WTC11 (cell line): ENCODE measurements around the gene ARHGAP44.

ENCODE experiments used
- ESRRA ChIP-seq: sonication (generic); formaldehyde crosslinking; IDR thresholded peaks from 2 replicates; pipeline ENCODE4 v1.8.1; 2022; ENCODE audit warnings: mild to moderate bottlenecking, missing genetic modification reagents, borderline replicate concordance
- MYBL2 ChIP-seq: sonication (generic); formaldehyde crosslinking; IDR thresholded peaks from 2 replicates; pipeline ENCODE4 v1.8.1; 2023; ENCODE audit warnings: mild to moderate bottlenecking, moderate library complexity, missing genetic modification reagents
- RELA ChIP-seq: sonication (generic); formaldehyde crosslinking; IDR thresholded peaks from 2 replicates; pipeline ENCODE4 v1.8.1; 2022; ENCODE audit warnings: missing genetic modification reagents, mild to moderate bottlenecking, borderline replicate concordance
- SOX15 ChIP-seq: fragments of 250-450 bp; sonication (Bioruptor Pico); IDR thresholded peaks from 2 replicates; pipeline ENCODE4 v1.9.0; 2021; ENCODE audit warnings: mild to moderate bottlenecking
- ZNF416 ChIP-seq: fragments of 250-450 bp; sonication (Bioruptor Pico); IDR thresholded peaks from 2 replicates; pipeline ENCODE4 v1.9.0; 2021; ENCODE audit warnings: mild to moderate bottlenecking, inconsistent platforms
- TF ChIP-seq, protein P1 (sequence below): fragments of 200-600 bp; IDR thresholded peaks from 2 replicates; pipeline ENCODE4 v1.8.0; 2022; ENCODE audit warnings: antibody characterized with exemption
- TF ChIP-seq, protein P2 (sequence below): sonication (generic); formaldehyde crosslinking; IDR thresholded peaks from 2 replicates; pipeline ENCODE4 v1.8.1; 2022; ENCODE audit warnings: low read depth, missing genetic modification reagents, borderline replicate concordance
- TF ChIP-seq, protein P3 (sequence below): sonication (generic); formaldehyde crosslinking; IDR thresholded peaks from 2 replicates; pipeline ENCODE4 v1.8.1; 2023; ENCODE audit warnings: mild to moderate bottlenecking, missing genetic modification reagents
- TF ChIP-seq, protein P4 (sequence below): fragments of 250-450 bp; sonication (Bioruptor Pico); IDR thresholded peaks from 2 replicates; pipeline ENCODE4 v1.8.0; 2021; ENCODE audit warnings: mild to moderate bottlenecking
- TF ChIP-seq, protein P5 (sequence below): sonication (generic); formaldehyde crosslinking; IDR thresholded peaks from 2 replicates; pipeline ENCODE4 v1.8.0; 2022; ENCODE audit warnings: mild to moderate bottlenecking, missing genetic modification reagents
- TF ChIP-seq, protein P6 (sequence below): sonication (generic); formaldehyde crosslinking; IDR thresholded peaks from 2 replicates; pipeline ENCODE4 v1.8.0; 2022; ENCODE audit warnings: missing genetic modification reagents

DNA sequence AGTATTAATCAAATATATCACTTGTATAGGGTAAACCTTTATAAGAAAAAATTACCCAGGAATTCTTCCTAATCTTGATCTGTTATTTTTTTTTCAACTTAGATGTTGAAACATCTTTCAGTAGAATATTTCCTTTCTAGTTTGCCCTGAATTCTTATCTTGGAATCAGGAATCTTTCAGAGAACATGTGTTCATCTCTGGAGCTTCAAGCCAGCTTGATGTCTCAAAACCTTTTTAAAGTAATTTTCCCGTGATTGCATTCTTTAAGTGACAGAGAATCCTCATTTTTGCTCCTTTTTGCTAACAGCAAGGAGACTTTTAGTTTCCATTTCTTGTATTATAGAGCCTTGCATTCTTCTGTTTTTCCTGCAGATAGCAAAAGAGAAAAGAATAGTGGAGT, 137.7 kb downstream of the ARHGAP44 start:
- no peak for TF ChIP-seq RELA
- TF ChIP-seq, protein P1, sequence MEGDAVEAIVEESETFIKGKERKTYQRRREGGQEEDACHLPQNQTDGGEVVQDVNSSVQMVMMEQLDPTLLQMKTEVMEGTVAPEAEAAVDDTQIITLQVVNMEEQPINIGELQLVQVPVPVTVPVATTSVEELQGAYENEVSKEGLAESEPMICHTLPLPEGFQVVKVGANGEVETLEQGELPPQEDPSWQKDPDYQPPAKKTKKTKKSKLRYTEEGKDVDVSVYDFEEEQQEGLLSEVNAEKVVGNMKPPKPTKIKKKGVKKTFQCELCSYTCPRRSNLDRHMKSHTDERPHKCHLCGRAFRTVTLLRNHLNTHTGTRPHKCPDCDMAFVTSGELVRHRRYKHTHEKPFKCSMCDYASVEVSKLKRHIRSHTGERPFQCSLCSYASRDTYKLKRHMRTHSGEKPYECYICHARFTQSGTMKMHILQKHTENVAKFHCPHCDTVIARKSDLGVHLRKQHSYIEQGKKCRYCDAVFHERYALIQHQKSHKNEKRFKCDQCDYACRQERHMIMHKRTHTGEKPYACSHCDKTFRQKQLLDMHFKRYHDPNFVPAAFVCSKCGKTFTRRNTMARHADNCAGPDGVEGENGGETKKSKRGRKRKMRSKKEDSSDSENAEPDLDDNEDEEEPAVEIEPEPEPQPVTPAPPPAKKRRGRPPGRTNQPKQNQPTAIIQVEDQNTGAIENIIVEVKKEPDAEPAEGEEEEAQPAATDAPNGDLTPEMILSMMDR = no peak
- TF ChIP-seq, protein P2, sequence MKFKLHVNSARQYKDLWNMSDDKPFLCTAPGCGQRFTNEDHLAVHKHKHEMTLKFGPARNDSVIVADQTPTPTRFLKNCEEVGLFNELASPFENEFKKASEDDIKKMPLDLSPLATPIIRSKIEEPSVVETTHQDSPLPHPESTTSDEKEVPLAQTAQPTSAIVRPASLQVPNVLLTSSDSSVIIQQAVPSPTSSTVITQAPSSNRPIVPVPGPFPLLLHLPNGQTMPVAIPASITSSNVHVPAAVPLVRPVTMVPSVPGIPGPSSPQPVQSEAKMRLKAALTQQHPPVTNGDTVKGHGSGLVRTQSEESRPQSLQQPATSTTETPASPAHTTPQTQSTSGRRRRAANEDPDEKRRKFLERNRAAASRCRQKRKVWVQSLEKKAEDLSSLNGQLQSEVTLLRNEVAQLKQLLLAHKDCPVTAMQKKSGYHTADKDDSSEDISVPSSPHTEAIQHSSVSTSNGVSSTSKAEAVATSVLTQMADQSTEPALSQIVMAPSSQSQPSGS (CRISPR knock-in tag) = no peak
- TF ChIP-seq, protein P3, sequence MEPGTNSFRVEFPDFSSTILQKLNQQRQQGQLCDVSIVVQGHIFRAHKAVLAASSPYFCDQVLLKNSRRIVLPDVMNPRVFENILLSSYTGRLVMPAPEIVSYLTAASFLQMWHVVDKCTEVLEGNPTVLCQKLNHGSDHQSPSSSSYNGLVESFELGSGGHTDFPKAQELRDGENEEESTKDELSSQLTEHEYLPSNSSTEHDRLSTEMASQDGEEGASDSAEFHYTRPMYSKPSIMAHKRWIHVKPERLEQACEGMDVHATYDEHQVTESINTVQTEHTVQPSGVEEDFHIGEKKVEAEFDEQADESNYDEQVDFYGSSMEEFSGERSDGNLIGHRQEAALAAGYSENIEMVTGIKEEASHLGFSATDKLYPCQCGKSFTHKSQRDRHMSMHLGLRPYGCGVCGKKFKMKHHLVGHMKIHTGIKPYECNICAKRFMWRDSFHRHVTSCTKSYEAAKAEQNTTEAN (CRISPR knock-in tag) = no peak
- no peak for TF ChIP-seq ESRRA (CRISPR knock-in tag)
- TF ChIP-seq, protein P4, sequence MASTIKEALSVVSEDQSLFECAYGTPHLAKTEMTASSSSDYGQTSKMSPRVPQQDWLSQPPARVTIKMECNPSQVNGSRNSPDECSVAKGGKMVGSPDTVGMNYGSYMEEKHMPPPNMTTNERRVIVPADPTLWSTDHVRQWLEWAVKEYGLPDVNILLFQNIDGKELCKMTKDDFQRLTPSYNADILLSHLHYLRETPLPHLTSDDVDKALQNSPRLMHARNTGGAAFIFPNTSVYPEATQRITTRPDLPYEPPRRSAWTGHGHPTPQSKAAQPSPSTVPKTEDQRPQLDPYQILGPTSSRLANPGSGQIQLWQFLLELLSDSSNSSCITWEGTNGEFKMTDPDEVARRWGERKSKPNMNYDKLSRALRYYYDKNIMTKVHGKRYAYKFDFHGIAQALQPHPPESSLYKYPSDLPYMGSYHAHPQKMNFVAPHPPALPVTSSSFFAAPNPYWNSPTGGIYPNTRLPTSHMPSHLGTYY (CRISPR knock-in tag) = no peak
- TF ChIP-seq ZNF416 = no peak
- TF ChIP-seq MYBL2 (CRISPR knock-in tag) = no peak
- TF ChIP-seq, protein P5, sequence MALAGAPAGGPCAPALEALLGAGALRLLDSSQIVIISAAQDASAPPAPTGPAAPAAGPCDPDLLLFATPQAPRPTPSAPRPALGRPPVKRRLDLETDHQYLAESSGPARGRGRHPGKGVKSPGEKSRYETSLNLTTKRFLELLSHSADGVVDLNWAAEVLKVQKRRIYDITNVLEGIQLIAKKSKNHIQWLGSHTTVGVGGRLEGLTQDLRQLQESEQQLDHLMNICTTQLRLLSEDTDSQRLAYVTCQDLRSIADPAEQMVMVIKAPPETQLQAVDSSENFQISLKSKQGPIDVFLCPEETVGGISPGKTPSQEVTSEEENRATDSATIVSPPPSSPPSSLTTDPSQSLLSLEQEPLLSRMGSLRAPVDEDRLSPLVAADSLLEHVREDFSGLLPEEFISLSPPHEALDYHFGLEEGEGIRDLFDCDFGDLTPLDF = no peak
- no peak for TF ChIP-seq SOX15 (CRISPR knock-in tag)
- TF ChIP-seq, protein P6, sequence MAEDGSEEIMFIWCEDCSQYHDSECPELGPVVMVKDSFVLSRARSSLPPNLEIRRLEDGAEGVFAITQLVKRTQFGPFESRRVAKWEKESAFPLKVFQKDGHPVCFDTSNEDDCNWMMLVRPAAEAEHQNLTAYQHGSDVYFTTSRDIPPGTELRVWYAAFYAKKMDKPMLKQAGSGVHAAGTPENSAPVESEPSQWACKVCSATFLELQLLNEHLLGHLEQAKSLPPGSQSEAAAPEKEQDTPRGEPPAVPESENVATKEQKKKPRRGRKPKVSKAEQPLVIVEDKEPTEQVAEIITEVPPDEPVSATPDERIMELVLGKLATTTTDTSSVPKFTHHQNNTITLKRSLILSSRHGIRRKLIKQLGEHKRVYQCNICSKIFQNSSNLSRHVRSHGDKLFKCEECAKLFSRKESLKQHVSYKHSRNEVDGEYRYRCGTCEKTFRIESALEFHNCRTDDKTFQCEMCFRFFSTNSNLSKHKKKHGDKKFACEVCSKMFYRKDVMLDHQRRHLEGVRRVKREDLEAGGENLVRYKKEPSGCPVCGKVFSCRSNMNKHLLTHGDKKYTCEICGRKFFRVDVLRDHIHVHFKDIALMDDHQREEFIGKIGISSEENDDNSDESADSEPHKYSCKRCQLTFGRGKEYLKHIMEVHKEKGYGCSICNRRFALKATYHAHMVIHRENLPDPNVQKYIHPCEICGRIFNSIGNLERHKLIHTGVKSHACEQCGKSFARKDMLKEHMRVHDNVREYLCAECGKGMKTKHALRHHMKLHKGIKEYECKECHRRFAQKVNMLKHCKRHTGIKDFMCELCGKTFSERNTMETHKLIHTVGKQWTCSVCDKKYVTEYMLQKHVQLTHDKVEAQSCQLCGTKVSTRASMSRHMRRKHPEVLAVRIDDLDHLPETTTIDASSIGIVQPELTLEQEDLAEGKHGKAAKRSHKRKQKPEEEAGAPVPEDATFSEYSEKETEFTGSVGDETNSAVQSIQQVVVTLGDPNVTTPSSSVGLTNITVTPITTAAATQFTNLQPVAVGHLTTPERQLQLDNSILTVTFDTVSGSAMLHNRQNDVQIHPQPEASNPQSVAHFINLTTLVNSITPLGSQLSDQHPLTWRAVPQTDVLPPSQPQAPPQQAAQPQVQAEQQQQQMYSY (CRISPR knock-in tag) = no peak
